H9 (cell line): ENCODE data around the gene NPAS2. TPM values are rescaled to one million over a fixed set of nuclear protein-coding genes. Genes with fewer than 3 reads are reported as not detected.

ENCODE experiments used
- DNase-seq: peaks from one replicate; pipeline ENCODE4 v3.0.0-alpha.2; 2017
- H2AFZ ChIP-seq: one replicate; pipeline ENCODE4 v1.6.1; 2013; ENCODE audit warnings: mild to moderate bottlenecking, low read length, control low read depth, moderate library complexity
- H2AK5ac ChIP-seq: 2 replicates; pipeline ENCODE4 v1.6.1; 2013; ENCODE audit warnings: low read length, control low read depth, mixed read lengths; ENCODE audit not compliant: insufficient read length
- H2BK120ac ChIP-seq: one replicate; pipeline ENCODE4 v1.6.1; 2013; ENCODE audit warnings: low read depth, mild to moderate bottlenecking, low read length, control low read depth, inconsistent platforms; ENCODE audit not compliant: poor library complexity, severe bottlenecking
- H2BK12ac ChIP-seq: 2 replicates; pipeline ENCODE4 v1.6.1; 2013; ENCODE audit warnings: low read length, control low read depth, mixed read lengths, low read depth; ENCODE audit not compliant: insufficient read length
- H2BK15ac ChIP-seq: 2 replicates; pipeline ENCODE4 v1.6.1; 2013; ENCODE audit warnings: low read depth, low read length, control low read depth
- H2BK20ac ChIP-seq: one replicate; pipeline ENCODE4 v1.6.1; 2013; ENCODE audit warnings: low read depth, mild to moderate bottlenecking, low read length, control low read depth, inconsistent platforms; ENCODE audit not compliant: poor library complexity, severe bottlenecking
- H2BK5ac ChIP-seq: 2 replicates; pipeline ENCODE4 v1.6.1; 2013; ENCODE audit warnings: low read length, control low read depth, mixed read lengths; ENCODE audit not compliant: insufficient read length
- H3K14ac ChIP-seq: 2 replicates; pipeline ENCODE4 v1.6.1; 2013; ENCODE audit warnings: low read length, control low read depth; ENCODE audit not compliant: insufficient read depth
- H3K18ac ChIP-seq: 2 replicates; pipeline ENCODE4 v1.6.1; 2013; ENCODE audit warnings: low read depth, mild to moderate bottlenecking, mixed read lengths, low read length, control low read depth; ENCODE audit not compliant: insufficient read length
- H3K23ac ChIP-seq: 2 replicates; pipeline ENCODE4 v1.6.1; 2013; ENCODE audit warnings: low read length, control low read depth, mixed read lengths, low read depth; ENCODE audit not compliant: insufficient read length
- H3K23me2 ChIP-seq: 2 replicates; pipeline ENCODE4 v1.6.1; 2013; ENCODE audit warnings: low read depth, mild to moderate bottlenecking, mixed read lengths, low read length, control low read depth; ENCODE audit not compliant: insufficient read length, poor library complexity, severe bottlenecking
- H3K27ac ChIP-seq: 2 replicates; pipeline ENCODE4 v1.5.1; 2013; ENCODE audit warnings: low read length, control low read depth, mixed read lengths, low read depth; ENCODE audit not compliant: insufficient read length
- H3K27me3 ChIP-seq: 2 replicates; pipeline ENCODE4 v1.6.1; 2013; ENCODE audit warnings: low read length, control low read depth, inconsistent platforms; ENCODE audit not compliant: insufficient read depth
- H3K4ac ChIP-seq: 2 replicates; pipeline ENCODE4 v1.6.1; 2013; ENCODE audit warnings: low read depth, mild to moderate bottlenecking, control low read depth, inconsistent platforms, low read length, moderate library complexity
- H3K4me1 ChIP-seq: 2 replicates; pipeline ENCODE4 v1.6.1; 2013; ENCODE audit warnings: low read length, control low read depth, inconsistent platforms; ENCODE audit not compliant: insufficient read depth
- H3K4me2 ChIP-seq: 2 replicates; pipeline ENCODE4 v1.6.1; 2013; ENCODE audit warnings: low read length, control low read depth, mixed read lengths; ENCODE audit not compliant: insufficient read length, insufficient read depth
- H3K56ac ChIP-seq: 2 replicates; pipeline ENCODE4 v1.6.1; 2013; ENCODE audit warnings: low read depth, mild to moderate bottlenecking, mixed read lengths, low read length, control low read depth; ENCODE audit not compliant: insufficient read length
- H3K79me1 ChIP-seq: 2 replicates; pipeline ENCODE4 v1.6.1; 2013; ENCODE audit warnings: low read depth, mild to moderate bottlenecking, moderate library complexity, low read length, control low read depth, inconsistent platforms; ENCODE audit not compliant: insufficient read depth, poor library complexity, severe bottlenecking
- H3K79me2 ChIP-seq: 2 replicates; pipeline ENCODE4 v1.6.1; 2013; ENCODE audit warnings: low read length, control low read depth, inconsistent platforms; ENCODE audit not compliant: insufficient read depth
- H3K9ac ChIP-seq: 2 replicates; pipeline ENCODE4 v1.6.1; 2013; ENCODE audit warnings: low read length, control low read depth, mixed read lengths; ENCODE audit not compliant: insufficient read length; ENCODE audit errors: extremely low read depth
- H3K9me3 ChIP-seq: one replicate; pipeline ENCODE4 v1.6.1; 2013; ENCODE audit warnings: low read depth, low read length, inconsistent platforms; ENCODE audit not compliant: control insufficient read depth
- H3T11ph ChIP-seq: one replicate; pipeline ENCODE4 v1.6.1; 2013; ENCODE audit warnings: mild to moderate bottlenecking, low read length, control low read depth, inconsistent platforms
- H4K20me1 ChIP-seq: one replicate; pipeline ENCODE4 v1.6.1; 2013; ENCODE audit not compliant: control insufficient read depth, insufficient read length, insufficient read depth
- H4K5ac ChIP-seq: 2 replicates; pipeline ENCODE4 v1.6.1; 2013; ENCODE audit warnings: low read depth, mild to moderate bottlenecking, mixed read lengths, low read length, control low read depth; ENCODE audit not compliant: insufficient read length
- H4K8ac ChIP-seq: replicated peaks from 2 replicates; pipeline ENCODE4 v1.6.1; 2013; ENCODE audit warnings: low read length, control low read depth, mixed read lengths, low read depth; ENCODE audit not compliant: insufficient read length
- H4K91ac ChIP-seq: 2 replicates; pipeline ENCODE4 v1.6.1; 2013; ENCODE audit warnings: low read depth, mild to moderate bottlenecking, moderate library complexity, mixed read lengths, low read length, control low read depth; ENCODE audit not compliant: insufficient read length
- H3K27ac Mint-ChIP-seq, 3 experiments: 2 replicates in 2 of 3; 3 replicates in 1 of 3; pipeline ENCODE4 v1.8.0; 2020 to 2021; ENCODE audit warnings: mixed read lengths in 3 of 3, mild to moderate bottlenecking in 1 of 3, moderate library complexity in 1 of 3
- H3K27me3 Mint-ChIP-seq: 2 replicates; pipeline ENCODE4 v1.8.0; 2021; ENCODE audit warnings: low read depth, mild to moderate bottlenecking, moderate library complexity, mixed read lengths
- H3K36me3 Mint-ChIP-seq, 3 experiments: 2 replicates in 2 of 3; 3 replicates in 1 of 3; pipeline ENCODE4 v1.8.0; 2020 to 2021; ENCODE audit warnings: low read depth in 3 of 3, mixed read lengths in 3 of 3; ENCODE audit not compliant: insufficient read depth in 1 of 3
- H3K4me1 Mint-ChIP-seq, 2 experiments: 2 replicates each; pipeline ENCODE4 v1.8.0; 2020; ENCODE audit warnings: mixed read lengths in 2 of 2
- H3K4me3 Mint-ChIP-seq, 2 experiments: 2 replicates in 1 of 2; 3 replicates in 1 of 2; pipeline ENCODE4 v1.8.0; 2020 to 2021; ENCODE audit warnings: mild to moderate bottlenecking in 2 of 2, mixed read lengths in 2 of 2, moderate library complexity in 1 of 2
- H3K9me3 Mint-ChIP-seq, 2 experiments: 2 replicates in 1 of 2; 3 replicates in 1 of 2; pipeline ENCODE4 v1.8.0; 2020; ENCODE audit warnings: mild to moderate bottlenecking in 2 of 2, mixed read lengths in 2 of 2, moderate library complexity in 1 of 2
- WGBS: extraction: QIAGEN DNeasy Blood & Tissue Kit; methylation state at CpG from one replicate; pipeline ENCODE4 v1.1.7; 2013; ENCODE audit warnings: missing lambda C conversion rate, low lambda C conversion rate, mixed read lengths; ENCODE audit not compliant: insufficient read length; ENCODE audit errors: extremely low coverage; 5-methylcytosine and 5-hydroxymethylcytosine counted together
- total RNA-seq: library from RNA; stranded (reverse); gene quantifications from 2 replicates; pipeline ENCODE4 v1.2.1, GENCODE V29; 2021
- TF ChIP-seq, protein P1 (sequence below): fragments of 200-600 bp; sonication (generic); conservative IDR thresholded peaks from 3 replicates; pipeline ENCODE4 v1.8.0; 2021; ENCODE audit warnings: antibody characterized with exemption, mild to moderate bottlenecking

NPAS2 gene
- total RNA-seq, 1 experiment from 2014 or later, result 1.3 TPM

DNA sequence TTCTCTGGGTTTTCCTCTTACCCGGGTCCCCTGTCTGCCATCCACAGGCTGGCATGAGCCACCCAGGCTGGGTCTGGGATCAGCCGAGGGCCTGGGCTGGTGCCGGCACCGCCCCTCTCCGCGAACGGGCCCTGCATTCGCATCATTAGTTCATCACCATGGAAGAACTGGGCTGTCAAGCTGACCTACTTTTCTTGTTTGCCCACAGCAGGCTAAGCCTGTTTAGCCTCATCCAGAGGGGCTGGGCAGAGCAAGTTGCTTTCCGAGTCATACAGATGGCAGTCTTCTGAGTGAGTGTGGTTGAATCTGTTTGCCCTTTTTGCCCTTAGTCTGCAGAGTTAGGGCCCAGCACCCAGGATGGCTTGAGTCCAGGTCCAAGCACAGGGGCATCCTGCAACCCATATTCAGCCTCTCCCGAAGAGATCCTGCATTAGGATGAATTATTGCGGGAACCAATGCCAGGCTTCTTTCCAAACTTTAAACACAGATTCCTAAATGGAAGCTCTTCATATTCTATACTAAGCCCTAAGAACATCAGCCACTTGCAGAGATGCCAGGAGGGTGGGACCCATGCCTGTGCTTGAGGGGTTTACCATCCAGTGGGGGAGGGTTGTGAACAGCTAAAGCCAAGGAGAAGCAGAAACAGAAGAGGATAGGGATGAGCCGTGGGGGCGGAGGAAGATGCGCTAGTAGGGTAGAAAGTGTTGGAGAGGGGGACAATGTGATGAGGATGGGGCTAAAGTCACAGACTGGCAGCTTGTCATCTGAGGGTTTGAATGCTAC is 68.0 kb downstream of the NPAS2 start:
- H3K27me3 ChIP-seq, result no peaks in the 10 kb centered on the region
- H3K4me2 ChIP-seq, result no peak overlapping the region
- H3K23me2 ChIP-seq, result no peaks in the 10 kb centered on the region
- TF ChIP-seq, protein P1, sequence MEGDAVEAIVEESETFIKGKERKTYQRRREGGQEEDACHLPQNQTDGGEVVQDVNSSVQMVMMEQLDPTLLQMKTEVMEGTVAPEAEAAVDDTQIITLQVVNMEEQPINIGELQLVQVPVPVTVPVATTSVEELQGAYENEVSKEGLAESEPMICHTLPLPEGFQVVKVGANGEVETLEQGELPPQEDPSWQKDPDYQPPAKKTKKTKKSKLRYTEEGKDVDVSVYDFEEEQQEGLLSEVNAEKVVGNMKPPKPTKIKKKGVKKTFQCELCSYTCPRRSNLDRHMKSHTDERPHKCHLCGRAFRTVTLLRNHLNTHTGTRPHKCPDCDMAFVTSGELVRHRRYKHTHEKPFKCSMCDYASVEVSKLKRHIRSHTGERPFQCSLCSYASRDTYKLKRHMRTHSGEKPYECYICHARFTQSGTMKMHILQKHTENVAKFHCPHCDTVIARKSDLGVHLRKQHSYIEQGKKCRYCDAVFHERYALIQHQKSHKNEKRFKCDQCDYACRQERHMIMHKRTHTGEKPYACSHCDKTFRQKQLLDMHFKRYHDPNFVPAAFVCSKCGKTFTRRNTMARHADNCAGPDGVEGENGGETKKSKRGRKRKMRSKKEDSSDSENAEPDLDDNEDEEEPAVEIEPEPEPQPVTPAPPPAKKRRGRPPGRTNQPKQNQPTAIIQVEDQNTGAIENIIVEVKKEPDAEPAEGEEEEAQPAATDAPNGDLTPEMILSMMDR, result no peak
- no peak overlapping the region for H4K91ac ChIP-seq
- H3K27me3 Mint-ChIP-seq, result no peaks in the 10 kb centered on the region; the same call in 1 of the 2 replicates
- no peaks in the 10 kb centered on the region for H3K9me3 ChIP-seq
- H3K4me1 Mint-ChIP-seq, result peaks cover 37 to 40% of the 10 kb centered on the region in 2 experiments
- H3K36me3 Mint-ChIP-seq, result no peaks in the 10 kb centered on the region
- no peaks in the 10 kb centered on the region for H4K20me1 ChIP-seq
- peak overlapping the region in 1 of 3 experiments; percentile 97; a peak in 1 of 7 replicates for H3K27ac Mint-ChIP-seq
- H3K79me2 ChIP-seq, result no peaks in the 10 kb centered on the region
- H4K8ac ChIP-seq, result no peak overlapping the region
- DNase-seq, result no peak
- H3K18ac ChIP-seq, result no peak overlapping the region
- no peak overlapping the region for H2BK15ac ChIP-seq
- no peak overlapping the region for H3K14ac ChIP-seq
- no peak overlapping the region for H3K4ac ChIP-seq
- no CpG with 5 or more reads among the region's 14 CpGs for WGBS
- no peak overlapping the region for H3K4me3 Mint-ChIP-seq
- H2BK120ac ChIP-seq, result no peak overlapping the region
- no peak overlapping the region for H3K56ac ChIP-seq
- H2AFZ ChIP-seq, result no peak overlapping the region
- H4K5ac ChIP-seq, result no peak overlapping the region
- H3K79me1 ChIP-seq, result no peaks in the 10 kb centered on the region
- no peak overlapping the region for H2BK5ac ChIP-seq
- no peak overlapping the region for H2BK12ac ChIP-seq
- no peak overlapping the region for H3K27ac ChIP-seq
- peaks cover 14% of the 10 kb centered on the region; the same call in 1 of the 2 replicates for H3K4me1 ChIP-seq
- H2BK20ac ChIP-seq, result no peak overlapping the region
- H3K9ac ChIP-seq, result no peak overlapping the region
- H2AK5ac ChIP-seq, result no peak overlapping the region
- no peak overlapping the region for H3K23ac ChIP-seq
- no peaks in the 10 kb centered on the region for H3K9me3 Mint-ChIP-seq
- H3T11ph ChIP-seq, result no peak overlapping the region
